ENCODE results near the gene KRTAP10-8. TPM values are rescaled to one million over a fixed set of nuclear protein-coding genes. Genes with fewer than 3 reads are reported as not detected.
"Not testable (repeated sequence)": the region's sequence is repeated elsewhere in the genome, so short reads cannot be mapped to it uniquely, and the experiment has no call there.

Gene KRTAP10-8
- total RNA-seq, 2 donors from 2014 or later = not detected

- Histone ChIP-seq H3K4me3 (no peak overlapping the region), H3K9me3 (no peaks in the 10 kb centered on the region), H3K4me1 (replicated peaks) (no peaks in the 10 kb centered on the region), H3K27me3 (replicated peaks; ENCODE audit: insufficient read depth) (no peaks in the 10 kb centered on the region), H3K27ac (no peak overlapping the region), H3K36me3 (no peaks in the 10 kb centered on the region)
- DNase-seq (ENCODE audit: low spot score) = no peak
- 81% methylated on average over 5 of the region's 5 CpGs for WGBS
- intact Hi-C loops (cut with DNase I) = no loop called here
- TF ChIP-seq CTCF (IDR thresholded peaks at IDR 0.05) = no peak
- TF ChIP-seq POLR2A (IDR thresholded peaks at IDR 0.05) = no peak
- no peak for TF ChIP-seq POLR2AphosphoS5 (IDR thresholded peaks at IDR 0.05)
These were observed 46.6 kb downstream of the KRTAP10-8 start for GRCh38 chr21:44658541-44658910.

- no peaks in the 10 kb centered on the region for H3K27me3 ChIP-seq (replicated peaks; ENCODE audit: insufficient read depth)
- 60% methylated on average over 11 of the region's 11 CpGs for WGBS
- no peaks in the 10 kb centered on the region for H3K9me3 ChIP-seq
- no peak for DNase-seq (ENCODE audit: low spot score)
- H3K4me3 ChIP-seq = no peak overlapping the region
- intact Hi-C loops (cut with DNase I) = no loop called here
- TF ChIP-seq POLR2AphosphoS5 (IDR thresholded peaks at IDR 0.05) (no peak), POLR2A (IDR thresholded peaks at IDR 0.05) (no peak), CTCF (IDR thresholded peaks at IDR 0.05) (no peak)
- H3K36me3 ChIP-seq = no peaks in the 10 kb centered on the region
- H3K27ac ChIP-seq = no peak overlapping the region
- H3K4me1 ChIP-seq (replicated peaks) = no peaks in the 10 kb centered on the region
These were observed 47.2 kb downstream of the KRTAP10-8 start for GRCh38 chr21:44658913-44659595.

- WGBS = 63% methylated on average over 7 of the region's 7 CpGs
- H3K36me3 ChIP-seq; H3K4me1 ChIP-seq (replicated peaks); DNase-seq (ENCODE audit: low spot score); H3K9me3 ChIP-seq; intact Hi-C loops (cut with DNase I); H3K4me3 ChIP-seq; H3K27ac ChIP-seq; H3K27me3 ChIP-seq (replicated peaks; ENCODE audit: insufficient read depth): not testable (repeated sequence)
These were observed 49.7 kb downstream of the KRTAP10-8 start for GRCh38 chr21:44661567-44661966.

Other genes starting within 250 kb of the KRTAP10-8 start
- gene LRRC3, start 156.6 kb upstream of the KRTAP10-8 start, total RNA-seq = 1 to 10 TPM; 1.6 to 7.1 TPM
- not detected for gene KRTAP10-1, start 71.9 kb upstream of the KRTAP10-8 start, total RNA-seq
- gene KRTAP10-2, start 60.6 kb upstream of the KRTAP10-8 start, total RNA-seq = not detected
- gene KRTAP10-3, start 53.3 kb upstream of the KRTAP10-8 start, total RNA-seq = not detected
- gene KRTAP10-4, start 38.4 kb upstream of the KRTAP10-8 start, total RNA-seq = not detected
- gene KRTAP10-5, start 31.5 kb upstream of the KRTAP10-8 start, total RNA-seq = not detected
- not detected for gene KRTAP10-6, start 19.6 kb upstream of the KRTAP10-8 start, total RNA-seq
- gene KRTAP10-7, start 11.5 kb upstream of the KRTAP10-8 start, total RNA-seq = not detected
- gene KRTAP10-9, start 15.0 kb downstream of the KRTAP10-8 start, total RNA-seq = not detected
- gene KRTAP10-10, start 25.3 kb downstream of the KRTAP10-8 start, total RNA-seq = not detected
- gene KRTAP10-11, start 34.3 kb downstream of the KRTAP10-8 start, total RNA-seq = not detected
- not detected for gene KRTAP12-4, start 42.6 kb downstream of the KRTAP10-8 start, total RNA-seq
- not detected for gene KRTAP12-3, start 45.9 kb downstream of the KRTAP10-8 start, total RNA-seq
- gene KRTAP12-2, start 54.8 kb downstream of the KRTAP10-8 start, total RNA-seq = not detected
- not detected for gene KRTAP12-1, start 70.1 kb downstream of the KRTAP10-8 start, total RNA-seq
- not detected for gene KRTAP10-12, start 85.1 kb downstream of the KRTAP10-8 start, total RNA-seq
- under 1 TPM in 1 of 2 donors, not detected in 1; 0.85 TPM for gene TSPEAR, start 99.5 kb downstream of the KRTAP10-8 start, total RNA-seq
- gene UBE2G2, start 189.7 kb downstream of the KRTAP10-8 start, total RNA-seq = 10 to 100 TPM; 46.9 to 75.7 TPM
- 10 to 100 TPM; 78.3 to 92.2 TPM for gene SUMO3, start 206.0 kb downstream of the KRTAP10-8 start, total RNA-seq

Measured in prostate gland (tissue), 2 donors.